Superior temporal gyrus (tissue), 1 donor: ENCODE results near the gene AK3.

Experiments
- DNase-seq: peaks from one replicate; pipeline ENCODE4 v3.0.0-alpha.2; 2016; ENCODE audit errors: extremely low spot score

Gene AK3

GRCh38 chr9:4748612-4749011, 7.6 kb upstream of the AK3 start:
- DNase-seq = no peak

- DNase-seq = no peak
Measured at GRCh38 chr9:4746278-4747030, 5.5 kb upstream of the AK3 start.

- peak; percentile 24 for DNase-seq
Measured at GRCh38 chr9:4743131-4743875, 2.3 kb upstream of the AK3 start.

DNA sequence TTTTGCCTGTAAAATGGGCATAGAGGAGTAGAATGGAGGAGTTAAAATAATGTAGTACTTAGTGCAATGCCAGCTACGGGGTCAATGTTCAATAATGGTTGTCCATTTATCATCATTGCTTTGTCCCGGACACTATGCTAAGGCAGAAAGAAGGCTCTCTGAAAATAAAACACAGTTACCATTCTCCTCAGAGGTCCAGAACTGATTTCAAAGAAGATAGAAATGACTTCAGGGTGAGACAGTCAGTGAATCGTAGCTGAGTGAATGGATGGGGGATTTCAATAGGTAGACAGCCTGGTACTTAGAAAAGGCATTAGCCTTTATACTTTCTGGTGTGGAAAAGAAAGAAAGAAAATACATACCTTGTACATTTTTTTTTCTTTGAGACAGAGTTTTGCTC, 1.2 kb upstream of the AK3 start:
- DNase-seq = no peak

GRCh38 chr9:4741365-4742089, 525 bp upstream of the AK3 start:
- no peak for DNase-seq

GRCh38 chr9:4740388-4740637, 689 bp downstream of the AK3 start:
- DNase-seq = peak; percentile 56

- DNase-seq = no peak
Measured at GRCh38 chr9:4739587-4740387, 1.2 kb downstream of the AK3 start.

DNA sequence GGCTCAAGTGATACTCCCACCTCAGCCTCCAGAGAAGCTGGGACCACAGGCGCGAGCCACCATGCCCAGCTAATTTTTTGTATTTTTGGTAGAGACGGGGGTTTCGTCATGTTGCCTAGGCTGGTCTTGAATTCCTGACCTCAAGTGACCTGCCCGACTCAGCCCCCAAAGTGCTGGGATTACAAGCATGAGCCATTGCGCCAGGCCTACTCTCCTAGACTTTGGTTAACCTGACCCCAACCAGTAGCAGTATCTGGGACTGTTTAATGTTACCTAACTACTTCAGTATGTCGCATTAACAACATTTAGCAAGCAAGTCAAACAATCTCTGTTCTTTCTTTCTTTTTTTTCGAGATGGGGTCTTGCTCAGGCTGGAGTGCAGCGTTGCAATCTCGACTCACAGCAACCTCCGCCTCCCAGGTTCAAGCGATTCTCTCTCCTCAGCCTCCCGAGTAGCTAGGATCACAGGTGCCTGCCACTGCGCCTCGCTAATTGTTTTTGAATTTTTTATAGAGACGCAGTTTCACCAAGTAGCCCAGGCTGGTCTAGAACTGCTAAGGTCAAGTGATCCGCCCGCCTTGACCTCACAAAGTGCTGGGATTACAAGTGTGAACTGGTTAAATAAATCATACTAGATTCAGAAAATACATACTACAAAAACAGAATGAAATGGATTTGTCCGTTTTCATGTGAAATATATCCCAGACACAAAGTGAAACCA, 2.0 kb downstream of the AK3 start:
- DNase-seq = no peak

DNA sequence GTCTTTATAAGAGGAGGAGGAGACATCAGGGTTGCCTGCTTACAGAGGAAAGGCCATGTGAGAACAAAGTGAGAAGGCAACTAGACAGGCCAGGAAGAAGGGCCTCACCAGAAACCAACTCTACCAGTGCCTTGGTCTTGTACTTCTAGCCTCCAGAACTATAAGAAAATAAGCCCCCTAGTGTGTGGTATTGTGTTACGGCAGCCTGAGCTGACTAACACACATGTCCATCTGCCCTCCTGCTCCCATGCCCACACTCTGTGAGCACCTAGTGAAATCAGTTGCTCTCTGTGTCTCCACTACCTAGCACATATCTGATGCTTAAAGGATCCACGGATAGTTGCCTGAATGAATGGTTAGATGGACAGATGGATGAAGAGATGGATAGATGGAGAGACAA, 6.9 kb downstream of the AK3 start:
- no peak for DNase-seq

DNA sequence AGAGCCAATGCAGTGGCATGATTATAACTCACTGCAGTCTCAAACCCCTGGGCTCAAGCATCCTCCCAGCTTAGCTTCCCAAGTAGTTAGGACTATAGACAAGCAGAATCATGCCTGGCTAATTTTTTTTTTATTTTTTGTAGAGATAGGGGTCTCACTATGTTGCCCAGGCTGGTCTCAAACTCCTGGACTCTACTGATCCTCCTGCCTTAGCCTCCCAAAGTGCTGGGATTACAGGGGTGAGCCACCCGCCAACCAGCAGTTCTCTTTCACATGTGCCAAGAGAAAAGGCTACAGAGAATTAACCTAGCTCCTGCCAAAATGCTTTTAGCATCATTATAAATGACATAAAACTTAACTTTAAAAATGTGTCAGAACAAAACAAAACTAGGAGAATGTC, 8.1 kb downstream of the AK3 start:
- no peak for DNase-seq

GRCh38 chr9:4727593-4727992, 13.4 kb downstream of the AK3 start:
- no peak for DNase-seq

DNA sequence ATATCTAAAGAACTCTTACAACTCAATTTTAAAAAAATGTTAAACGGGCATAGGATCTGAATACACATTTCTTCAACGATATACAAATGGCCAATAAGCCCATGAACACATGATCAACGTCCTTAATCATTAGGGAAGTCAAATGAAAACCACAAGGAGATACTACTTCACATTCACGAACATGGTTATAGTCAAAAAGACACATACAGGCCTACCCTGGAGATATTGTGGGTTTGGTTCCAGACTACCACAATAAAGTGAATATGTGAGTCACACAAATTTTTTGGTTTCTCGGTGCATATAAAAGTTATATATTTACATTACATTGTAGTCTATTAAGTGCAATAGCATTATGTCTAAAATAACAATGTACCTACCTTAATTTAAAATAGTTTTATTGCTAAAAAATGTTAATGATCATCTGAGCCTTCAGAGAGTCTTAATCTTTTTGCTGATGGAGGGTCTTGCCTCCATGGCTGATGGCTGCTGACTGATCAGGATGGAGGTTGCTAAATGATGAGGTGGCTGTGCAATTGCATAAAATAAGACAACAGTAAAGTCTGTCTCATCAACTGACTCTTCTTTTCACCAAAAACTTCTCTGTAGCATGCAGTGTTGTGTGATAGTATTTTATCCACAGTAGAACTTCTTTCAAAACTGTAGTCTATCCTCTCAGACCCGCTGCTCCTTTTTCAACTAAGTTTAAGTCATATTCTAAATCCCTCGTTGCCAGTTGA, 15.1 kb downstream of the AK3 start:
- DNase-seq = no peak

GRCh38 chr9:4721736-4722135, 19.3 kb downstream of the AK3 start:
- DNase-seq = no peak

- no peak for DNase-seq
Measured at GRCh38 chr9:4718911-4719310, 22.1 kb downstream of the AK3 start.

DNA sequence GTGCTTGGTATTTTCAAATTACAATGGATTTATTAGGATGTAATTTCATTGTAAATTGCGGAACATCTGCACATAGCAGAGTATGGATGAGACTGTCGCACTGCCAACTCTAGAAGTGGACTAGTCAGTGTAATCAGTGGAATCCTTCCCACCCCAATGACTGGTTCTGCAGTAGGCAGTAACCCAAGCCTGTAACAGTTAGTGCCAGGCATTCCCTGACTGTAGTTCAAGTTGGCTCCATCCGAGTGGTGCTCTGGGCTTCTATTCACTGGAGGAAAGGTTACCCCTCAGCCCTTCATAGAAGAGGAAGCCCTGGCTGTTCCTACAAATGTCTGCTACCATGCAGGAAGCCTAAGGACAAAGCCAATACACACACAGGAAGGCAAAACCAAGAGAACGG, 23.2 kb downstream of the AK3 start:
- no peak for DNase-seq

DNA sequence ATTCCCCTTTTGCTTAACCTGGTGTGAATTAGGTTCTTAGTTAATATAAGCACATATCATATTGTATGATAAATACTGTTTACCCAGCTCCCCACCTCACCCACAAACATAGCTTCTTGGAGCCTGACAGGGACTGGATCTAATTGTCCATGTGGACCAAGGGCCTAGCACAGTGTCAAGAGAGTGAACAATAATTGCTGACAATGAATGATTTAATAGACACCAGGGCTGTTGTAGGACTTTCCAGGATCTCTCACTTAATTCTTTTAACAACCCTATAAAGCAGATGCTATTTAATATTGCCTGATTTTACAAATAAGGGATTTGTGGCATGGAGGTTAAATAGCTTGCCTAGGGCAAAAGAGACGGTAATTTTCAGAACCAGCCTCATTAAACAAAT, 24.8 kb downstream of the AK3 start:
- no peak for DNase-seq

- no peak for DNase-seq
Measured at GRCh38 chr9:4714266-4715016, 26.6 kb downstream of the AK3 start.

DNA sequence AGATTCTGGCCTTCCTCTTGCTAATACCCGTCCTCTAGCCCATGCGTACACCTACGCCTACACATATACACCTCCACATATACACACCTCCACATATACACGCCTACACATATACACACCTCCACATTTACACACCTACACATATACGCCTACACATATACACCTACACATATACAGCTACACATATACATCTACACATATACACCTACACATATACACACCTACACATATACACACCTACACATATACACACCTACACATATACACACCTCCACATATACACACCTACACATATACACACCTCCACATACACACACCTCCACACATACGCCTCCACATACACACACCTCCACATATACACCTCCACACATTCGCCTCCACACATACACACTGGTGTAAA, 27.2 kb downstream of the AK3 start:
- no peak for DNase-seq

GRCh38 chr9:4709380-4709779, 31.6 kb downstream of the AK3 start:
- DNase-seq = no peak

DNA sequence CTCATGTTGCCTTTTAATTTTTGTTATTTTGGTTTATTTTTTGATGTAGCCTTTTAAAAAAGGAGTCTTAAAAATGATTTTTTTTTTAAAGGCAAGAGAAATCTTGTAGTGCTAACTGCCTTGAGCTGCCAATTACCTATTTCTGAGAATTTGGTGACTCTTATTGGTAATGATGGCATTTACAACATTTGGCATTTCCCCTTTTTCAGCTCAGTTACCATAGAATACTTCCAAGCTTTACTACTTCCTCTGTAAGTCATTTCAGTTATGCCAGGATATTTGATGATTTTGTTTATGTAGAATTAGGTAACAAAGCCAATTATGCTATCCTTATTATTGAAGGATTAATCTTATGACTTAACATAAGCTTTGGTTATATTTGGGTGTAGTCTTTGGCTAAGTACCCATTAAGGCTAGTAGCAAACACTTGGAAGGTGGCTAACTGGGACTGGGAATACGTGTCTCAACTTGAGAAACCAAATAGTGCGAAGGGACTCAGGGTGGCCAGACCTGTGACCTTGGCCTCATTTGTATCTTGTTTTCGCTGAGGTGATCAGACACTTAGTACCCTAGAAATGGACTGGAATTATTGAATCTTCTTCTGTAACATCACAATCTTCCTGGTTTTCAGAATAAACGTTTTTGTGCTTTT, 33.9 kb downstream of the AK3 start:
- DNase-seq = no peak
